KOPT-K1 (cell line): Measurements from ENCODE around the gene EBPL.
"Not testable (repeated sequence)": the region's sequence is repeated elsewhere in the genome, so short reads cannot be mapped to it uniquely, and the experiment has no call there.

Source experiments
- H3K27ac ChIP-seq: fragments of 200-600 bp; sonication (generic); 2 replicates; pipeline ENCODE4 v1.5.1; 2016; ENCODE audit warnings: antibody characterized with exemption, mild to moderate bottlenecking, low read depth, low read length; ENCODE audit not compliant: poor library complexity, severe bottlenecking
- H3K36me3 ChIP-seq: fragments of 200-600 bp; sonication (generic); 2 replicates; pipeline ENCODE4 v1.5.1; 2017; ENCODE audit warnings: antibody characterized with exemption, mild to moderate bottlenecking, low read length, moderate library complexity; ENCODE audit not compliant: insufficient read depth
- H3K9me3 ChIP-seq: fragments of 200-600 bp; sonication (generic); 2 replicates; pipeline ENCODE4 v1.5.1; 2017; ENCODE audit warnings: antibody characterized with exemption, low read length, mild to moderate bottlenecking; ENCODE audit not compliant: insufficient read depth, poor library complexity, severe bottlenecking

Gene EBPL

DNA sequence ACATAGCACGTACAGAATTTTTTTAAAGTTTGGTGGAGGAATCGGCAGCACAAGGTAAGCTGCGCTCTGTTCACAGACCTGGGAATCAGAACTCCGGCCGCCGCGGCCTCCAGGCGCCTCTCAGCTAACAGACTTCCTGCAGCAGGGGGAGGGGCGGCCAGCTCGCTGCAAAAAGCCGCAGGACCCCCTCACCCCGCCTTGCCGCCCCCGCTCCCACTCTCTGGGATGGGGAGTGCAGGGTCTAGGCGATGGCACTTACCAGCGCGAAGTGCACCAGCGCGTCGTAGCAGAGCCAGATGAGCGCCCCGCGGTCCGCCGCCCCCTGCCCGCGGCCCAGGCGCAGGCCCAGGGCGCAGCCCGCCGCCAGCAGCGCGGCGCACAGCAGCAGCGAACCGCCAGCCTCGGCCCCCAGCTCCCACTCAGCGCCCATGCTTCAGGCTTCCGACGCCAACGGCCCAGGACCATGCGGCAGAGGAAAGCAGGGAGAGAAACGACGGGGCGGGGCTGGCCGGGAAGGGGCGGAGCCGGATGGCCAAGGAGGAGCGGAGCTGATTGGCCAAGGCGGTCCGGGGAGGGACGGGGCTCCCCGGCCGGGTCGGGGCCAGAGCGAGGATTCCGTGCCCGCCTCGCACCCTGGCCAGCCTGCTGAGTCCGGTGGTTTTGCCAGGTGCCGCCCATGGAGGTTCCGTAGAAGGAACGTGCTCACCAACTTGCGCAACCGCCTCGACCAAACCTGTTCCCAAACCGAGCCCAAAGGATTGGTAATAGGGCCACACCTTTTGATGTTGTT, at the start of gene EBPL:
Gene EBPL (minus strand): TSS at position 492 of the 790 bp plus-strand sequence. CDS start 62 bp downstream, at position 430.
- H3K36me3 ChIP-seq = peaks cover 22% of the 10 kb centered on the region
- no peaks in the 10 kb centered on the region for H3K9me3 ChIP-seq
- H3K27ac ChIP-seq = peak within 1 kb of the TSS; percentile 82

DNA sequence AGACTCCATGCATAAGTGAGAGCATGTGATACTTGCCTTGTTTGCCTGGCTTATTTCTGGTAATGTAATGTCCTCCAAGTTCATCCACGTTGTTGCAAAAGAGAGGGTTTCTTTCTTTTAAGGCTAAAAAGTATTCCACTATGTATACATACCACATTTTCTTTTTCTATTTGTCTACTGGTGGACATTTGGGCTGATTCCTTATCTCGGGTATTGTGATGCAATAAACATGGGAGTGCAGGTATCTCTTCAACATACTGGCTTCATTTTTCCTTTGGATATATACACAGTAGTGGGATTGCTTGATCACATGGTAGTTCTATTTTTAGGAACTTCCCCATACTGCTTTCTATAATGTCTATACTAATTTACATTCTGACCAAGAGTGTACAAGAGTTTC, 49.6 kb upstream of the EBPL start:
- H3K36me3 ChIP-seq = peaks cover 71% of the 10 kb centered on the region

DNA sequence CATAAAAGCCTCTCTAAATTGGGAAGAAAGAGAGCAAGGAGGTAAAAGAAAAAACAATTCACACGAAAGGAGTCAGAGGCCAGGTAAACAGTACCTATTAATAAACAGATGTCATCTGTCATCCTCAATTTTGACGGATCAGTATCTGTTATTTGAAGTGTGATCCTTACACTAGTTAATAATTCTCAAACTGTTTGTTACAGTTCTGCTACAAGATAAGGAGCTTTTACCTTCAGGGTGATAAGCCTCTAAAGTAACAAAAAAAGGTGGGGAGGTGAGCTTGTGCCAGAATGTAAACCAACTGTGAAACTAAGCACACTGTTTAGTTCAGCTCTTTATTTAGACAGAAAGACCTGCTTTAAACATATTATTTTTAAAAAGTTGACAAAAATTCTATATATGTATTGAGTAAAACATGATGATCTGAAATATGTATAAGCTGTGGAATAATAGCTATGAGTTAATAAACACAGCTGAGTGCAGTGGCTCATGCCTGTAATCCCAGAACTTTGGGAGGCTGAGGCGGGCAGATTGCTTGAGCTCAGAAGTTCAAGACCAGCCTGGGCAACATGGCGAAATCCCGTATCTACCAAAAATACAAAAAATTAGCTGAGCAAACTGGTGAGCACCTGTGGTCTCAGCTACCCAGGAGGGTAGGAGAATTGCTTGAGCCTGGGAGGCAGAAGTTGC, 48.4 kb upstream of the EBPL start:
- H3K27ac ChIP-seq = no peak overlapping the region
- no peaks in the 10 kb centered on the region for H3K9me3 ChIP-seq
- peaks cover 60% of the 10 kb centered on the region for H3K36me3 ChIP-seq

More for the DNA sequence above, 49.6 kb upstream of the EBPL start:
- Histone ChIP-seq H3K27ac (no peak overlapping the region), H3K9me3 (no peaks in the 10 kb centered on the region)

DNA sequence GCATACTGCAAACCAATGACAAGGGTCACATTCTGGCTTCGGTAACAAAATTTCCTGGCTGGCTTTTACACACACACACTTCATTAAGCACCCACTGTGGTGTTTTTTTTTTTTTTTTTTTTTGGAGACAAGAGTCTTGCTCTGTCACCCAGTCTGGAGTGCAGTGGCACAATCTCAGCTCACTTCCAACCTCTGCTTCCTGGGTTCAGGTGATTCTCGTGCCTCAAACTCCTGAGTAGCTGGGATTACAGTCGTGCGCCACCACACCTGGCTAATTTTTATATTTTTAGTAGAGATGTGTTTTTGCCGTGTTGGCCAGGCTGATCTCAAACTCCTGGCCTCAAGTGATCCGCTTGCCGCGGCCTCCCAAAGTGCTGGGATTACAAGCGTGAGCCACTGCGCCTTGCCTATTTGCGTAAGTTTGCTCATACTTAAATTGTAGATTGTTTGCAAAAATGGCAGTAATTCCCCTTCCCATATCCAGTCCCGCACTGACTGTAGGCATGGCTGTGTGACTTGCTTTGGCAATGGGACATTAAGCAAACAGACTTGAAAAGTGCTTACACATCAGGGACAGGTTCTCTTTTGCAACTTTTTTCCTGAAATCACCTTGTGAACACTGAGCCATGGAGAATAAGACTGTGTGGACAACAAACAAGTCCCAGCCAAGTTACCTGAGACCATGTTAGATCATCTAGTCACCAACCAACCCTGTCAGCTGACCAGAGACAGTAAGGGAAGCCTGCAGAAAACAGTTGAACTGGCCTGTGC, 42.1 kb upstream of the EBPL start:
- no peak overlapping the region for H3K27ac ChIP-seq
- no peaks in the 10 kb centered on the region for H3K9me3 ChIP-seq
- peaks cover 35% of the 10 kb centered on the region for H3K36me3 ChIP-seq

DNA sequence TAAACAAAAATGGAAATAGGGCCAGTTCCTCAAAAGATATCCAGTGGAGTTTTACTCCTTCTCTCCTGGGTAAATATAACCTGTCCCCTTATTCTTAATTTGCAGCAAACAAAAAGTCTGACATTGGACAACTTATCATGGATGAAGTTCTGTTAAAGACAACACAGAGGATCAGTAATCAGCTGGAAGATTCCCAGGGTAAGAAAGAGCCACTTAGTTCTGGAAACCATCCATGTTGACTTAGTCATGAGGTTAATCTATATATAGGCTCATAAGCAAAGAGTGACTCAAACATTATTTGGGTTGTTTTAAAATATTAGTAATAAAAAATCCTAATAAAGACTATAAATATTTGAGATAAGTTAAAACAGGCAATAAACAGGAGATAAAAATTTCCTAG, 40.5 kb upstream of the EBPL start:
- Histone ChIP-seq H3K9me3 (no peaks in the 10 kb centered on the region), H3K27ac (no peak overlapping the region), H3K36me3 (peaks cover 44% of the 10 kb centered on the region)

DNA sequence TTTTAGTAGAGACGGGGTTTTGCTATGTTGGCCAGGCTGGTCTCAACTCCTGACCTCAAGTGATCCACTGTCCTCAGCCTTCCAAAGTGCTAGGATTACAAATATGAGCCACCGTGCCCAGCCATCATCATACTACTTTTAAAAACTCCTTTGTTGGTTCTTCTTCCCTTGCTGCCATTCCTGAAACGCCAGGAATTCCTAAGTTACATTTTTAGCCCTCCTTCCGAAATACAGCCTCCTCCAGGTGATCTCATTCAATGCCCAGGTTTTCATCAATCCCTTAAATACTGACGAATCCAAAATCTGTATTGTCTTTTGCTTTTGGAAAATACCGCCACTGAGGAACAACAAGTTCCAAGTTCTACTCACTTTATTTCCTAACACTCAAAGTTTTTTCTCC, 25.3 kb upstream of the EBPL start:
- H3K36me3 ChIP-seq = peaks cover 78% of the 10 kb centered on the region
- H3K27ac ChIP-seq = no peak overlapping the region
- peaks cover 27% of the 10 kb centered on the region for H3K9me3 ChIP-seq

DNA sequence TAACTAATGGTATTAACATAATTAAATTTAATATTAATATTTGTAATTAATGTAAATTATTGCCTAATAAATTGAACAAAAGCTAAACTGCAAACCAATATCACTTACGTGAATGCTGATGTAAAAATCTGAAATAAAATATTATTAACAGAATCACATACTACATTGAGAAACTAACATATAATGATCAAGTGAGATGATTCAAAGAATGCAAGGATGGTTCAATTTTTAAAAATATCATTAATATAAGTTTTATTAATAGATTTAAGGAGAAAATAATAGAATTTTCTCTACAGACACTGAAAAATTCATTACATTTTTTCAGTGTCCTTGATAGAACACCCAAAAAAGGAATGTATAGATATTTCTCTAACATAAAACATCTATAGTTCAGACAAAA, 23.5 kb upstream of the EBPL start:
- H3K36me3 ChIP-seq = peaks cover 78% of the 10 kb centered on the region
- peaks cover 27% of the 10 kb centered on the region for H3K9me3 ChIP-seq
- H3K27ac ChIP-seq = no peak overlapping the region

DNA sequence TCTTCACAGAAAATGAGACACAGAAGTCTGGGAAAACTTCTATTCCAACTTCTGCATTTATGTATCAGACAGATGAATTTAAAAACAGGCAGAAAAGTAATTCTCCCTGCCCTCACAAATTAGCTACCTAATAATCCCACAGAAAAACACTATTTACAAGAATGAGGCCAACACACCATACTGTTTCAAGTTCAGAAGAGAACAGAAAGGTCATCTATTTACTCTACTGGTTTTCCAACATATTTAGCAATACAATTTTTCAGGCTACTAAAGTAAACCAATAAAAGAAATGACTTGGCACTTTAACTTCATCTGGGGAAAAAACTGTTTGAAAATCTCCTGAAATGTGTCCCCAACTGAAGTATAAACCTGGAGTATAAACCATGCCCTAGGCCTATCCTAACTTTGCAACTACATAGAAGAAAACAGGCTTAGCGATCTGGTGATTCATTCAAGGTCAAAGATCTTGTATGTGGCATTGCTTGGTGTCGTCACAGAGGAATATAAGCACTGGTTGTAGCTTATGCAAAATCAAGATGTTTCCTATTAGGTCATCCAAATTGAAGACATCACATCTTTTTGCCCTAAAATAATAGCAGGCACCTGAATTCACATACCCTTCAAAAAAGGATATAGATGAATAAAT, 20.1 kb upstream of the EBPL start:
- Histone ChIP-seq H3K9me3 (peaks cover 22% of the 10 kb centered on the region), H3K27ac (no peak overlapping the region), H3K36me3 (peaks cover 70% of the 10 kb centered on the region)

DNA sequence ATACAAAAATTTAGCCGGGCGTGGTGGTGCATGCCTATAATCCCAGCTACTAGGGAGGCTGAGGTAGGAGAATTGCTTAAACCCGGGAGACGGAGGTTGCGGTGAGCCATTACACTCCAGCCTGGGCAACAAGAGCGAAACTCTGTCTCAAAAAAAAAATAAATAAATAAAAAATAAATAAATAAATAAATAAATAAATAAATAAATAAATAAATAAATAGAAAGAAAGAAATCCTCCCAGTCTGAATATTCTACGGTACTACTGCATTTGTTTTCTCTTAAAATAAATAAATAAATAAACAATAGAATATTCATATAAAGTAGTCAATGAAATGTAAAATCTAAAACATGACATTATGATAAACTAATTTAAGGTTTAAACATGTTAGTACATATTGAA, 13.0 kb upstream of the EBPL start:
- not testable (repeated sequence) for H3K9me3 ChIP-seq, H3K27ac ChIP-seq
- H3K36me3 ChIP-seq = peaks cover 77% of the 10 kb centered on the region

DNA sequence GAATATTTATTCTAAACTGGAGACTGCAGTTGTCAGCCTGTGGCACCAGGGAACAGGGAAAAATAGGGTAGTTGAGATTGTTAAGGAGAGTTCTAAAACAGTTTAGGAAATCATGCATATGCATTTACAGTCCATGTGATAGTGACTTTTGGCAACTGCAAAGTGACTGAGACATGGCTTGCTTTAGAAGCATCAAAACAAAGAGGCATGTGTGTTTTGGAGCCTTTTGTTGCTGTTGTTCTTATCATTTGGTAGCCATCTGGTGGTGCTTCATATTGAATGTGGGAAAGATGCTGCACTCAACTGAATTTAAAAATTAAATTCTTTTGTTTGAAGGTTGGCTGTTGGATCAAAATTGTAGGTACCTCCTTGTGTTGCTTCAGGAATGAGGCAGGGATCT, 10.2 kb upstream of the EBPL start:
- peaks cover 72% of the 10 kb centered on the region for H3K36me3 ChIP-seq
- no peaks in the 10 kb centered on the region for H3K9me3 ChIP-seq
- no peak overlapping the region for H3K27ac ChIP-seq

DNA sequence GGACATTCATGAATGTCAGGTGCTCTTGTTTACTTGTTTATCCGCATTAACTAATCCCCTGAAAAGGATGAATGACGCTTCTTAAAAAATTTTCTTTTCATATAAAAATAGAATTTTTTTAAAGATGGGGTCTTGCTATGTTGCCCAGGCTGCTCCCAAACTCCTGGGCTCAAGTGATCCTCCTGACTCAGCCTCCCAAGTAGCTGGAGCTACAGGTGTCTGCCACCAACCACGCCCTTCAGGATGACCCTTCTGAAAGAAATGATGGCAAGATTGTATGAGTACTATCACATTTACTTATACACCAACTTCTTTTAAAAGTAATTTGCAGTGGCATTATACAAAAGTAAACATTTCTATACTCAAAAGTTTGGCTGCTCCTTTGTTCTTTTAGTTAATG, 6.2 kb upstream of the EBPL start:
- Histone ChIP-seq H3K9me3 (no peaks in the 10 kb centered on the region), H3K27ac (no peak overlapping the region), H3K36me3 (peaks cover 45% of the 10 kb centered on the region)

DNA sequence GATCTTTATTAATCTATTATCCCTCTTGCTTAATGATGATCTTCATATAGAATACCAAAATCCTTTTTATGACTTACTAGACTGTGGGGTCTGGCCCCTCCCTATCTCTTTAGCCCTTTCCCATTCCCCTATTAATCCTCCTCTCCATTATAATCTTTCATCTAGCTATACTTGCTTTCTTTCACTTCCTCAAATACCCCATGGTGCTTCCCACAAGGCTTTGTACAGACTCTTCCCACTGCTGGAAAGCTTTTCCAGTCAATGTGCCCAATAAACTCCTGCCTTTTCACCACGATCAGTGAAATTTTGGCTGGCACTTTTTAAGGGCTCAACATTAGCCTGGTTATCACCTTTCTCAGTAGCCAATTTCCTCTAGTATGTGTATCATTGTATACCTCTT, 3.2 kb upstream of the EBPL start:
- peaks cover 16% of the 10 kb centered on the region for H3K36me3 ChIP-seq
- H3K9me3 ChIP-seq = no peaks in the 10 kb centered on the region
- H3K27ac ChIP-seq = no peak overlapping the region

DNA sequence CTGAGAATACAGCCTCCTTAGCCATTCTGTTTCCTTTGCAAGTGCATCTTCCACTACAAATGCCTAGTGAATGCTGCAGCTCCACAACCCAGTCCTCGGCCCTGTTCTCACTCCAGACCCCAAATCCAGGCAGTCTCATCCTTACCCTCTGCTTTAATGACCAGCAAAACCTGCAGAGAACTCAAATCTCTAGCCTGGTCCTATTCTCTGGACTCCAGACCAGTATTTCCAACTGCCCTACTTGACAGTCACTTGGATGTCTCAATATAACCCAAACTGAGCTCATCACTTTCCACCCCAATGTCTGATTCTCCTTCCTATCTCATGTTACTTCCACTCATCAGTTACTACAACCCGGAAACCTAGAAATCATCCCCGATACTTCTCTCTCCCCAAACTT, 2.6 kb upstream of the EBPL start:
- no peaks in the 10 kb centered on the region for H3K9me3 ChIP-seq
- peaks cover 15% of the 10 kb centered on the region for H3K36me3 ChIP-seq
- no peak overlapping the region for H3K27ac ChIP-seq

DNA sequence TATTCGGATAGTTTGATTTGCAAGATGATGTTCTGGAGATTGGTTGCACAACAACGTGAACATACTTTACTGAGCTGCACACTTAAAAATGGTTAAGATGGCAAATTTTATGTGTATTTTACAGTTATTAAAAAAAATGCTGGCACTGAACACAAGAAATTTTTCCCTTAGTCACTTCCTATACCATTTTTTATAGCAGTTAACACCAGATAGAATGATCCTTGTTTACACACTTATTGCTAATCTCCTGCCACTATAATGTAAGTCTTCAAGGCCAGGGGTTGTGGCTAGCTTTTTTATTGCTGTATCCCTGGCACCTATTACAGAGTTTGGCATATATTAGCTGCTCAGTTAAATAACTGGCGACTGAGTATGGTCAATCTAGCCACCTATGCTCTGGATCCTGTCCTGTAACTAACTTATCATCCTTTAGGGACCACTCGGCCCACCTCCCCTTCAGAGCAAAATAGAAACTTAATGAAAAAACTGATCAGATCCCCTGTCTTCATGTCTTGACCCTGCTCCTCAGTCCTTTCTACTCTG, 2.0 kb upstream of the EBPL start:
- Histone ChIP-seq H3K9me3 (no peaks in the 10 kb centered on the region), H3K27ac (no peak overlapping the region), H3K36me3 (peaks cover 10% of the 10 kb centered on the region)
